ENCODE results near the gene AP2A1.

- TF ChIP-seq EZH2 (IDR thresholded peaks at IDR 0.05) (no peak), POLR2AphosphoS5 (IDR thresholded peaks at IDR 0.05; ENCODE audit: borderline replicate concordance, low read depth, low read length) (no peak)
These were observed 34.6 kb downstream of the AP2A1 start for GRCh38 chr19:49801401-49801888.
